Measurements from ENCODE around the gene PPP1R15B.

PPP1R15B gene

DNA sequence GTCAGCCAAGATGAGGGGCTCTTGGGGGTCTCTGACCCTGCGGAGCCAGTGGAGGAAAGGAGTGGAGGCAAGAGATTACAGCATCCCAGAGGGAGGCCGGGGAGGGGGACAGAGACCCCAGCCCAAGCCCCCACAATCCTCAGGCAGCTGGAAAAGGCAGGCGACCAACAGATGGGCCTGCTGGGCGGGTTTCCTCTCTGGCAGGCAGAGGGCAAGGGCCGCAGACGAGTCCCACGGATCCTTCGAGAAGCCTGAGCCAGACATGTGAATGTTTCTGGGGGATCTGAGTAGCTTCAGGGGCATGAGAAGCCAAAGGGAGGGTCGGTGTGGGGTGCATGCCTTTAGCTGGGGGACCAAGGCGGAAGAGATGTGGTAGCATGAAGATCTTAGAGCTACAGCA is 49.8 kb downstream of the PPP1R15B start:
- in situ Hi-C loops (cut with HindIII; ENCODE audit: low pct_ligation_motif_present, low sequenced_read_pairs), result loop anchor here (25.0 kb wide), 1 partner anchor 199 kb away; the partner anchor contains the start of genes ETNK2 and REN
- TF ChIP-seq, protein P1, sequence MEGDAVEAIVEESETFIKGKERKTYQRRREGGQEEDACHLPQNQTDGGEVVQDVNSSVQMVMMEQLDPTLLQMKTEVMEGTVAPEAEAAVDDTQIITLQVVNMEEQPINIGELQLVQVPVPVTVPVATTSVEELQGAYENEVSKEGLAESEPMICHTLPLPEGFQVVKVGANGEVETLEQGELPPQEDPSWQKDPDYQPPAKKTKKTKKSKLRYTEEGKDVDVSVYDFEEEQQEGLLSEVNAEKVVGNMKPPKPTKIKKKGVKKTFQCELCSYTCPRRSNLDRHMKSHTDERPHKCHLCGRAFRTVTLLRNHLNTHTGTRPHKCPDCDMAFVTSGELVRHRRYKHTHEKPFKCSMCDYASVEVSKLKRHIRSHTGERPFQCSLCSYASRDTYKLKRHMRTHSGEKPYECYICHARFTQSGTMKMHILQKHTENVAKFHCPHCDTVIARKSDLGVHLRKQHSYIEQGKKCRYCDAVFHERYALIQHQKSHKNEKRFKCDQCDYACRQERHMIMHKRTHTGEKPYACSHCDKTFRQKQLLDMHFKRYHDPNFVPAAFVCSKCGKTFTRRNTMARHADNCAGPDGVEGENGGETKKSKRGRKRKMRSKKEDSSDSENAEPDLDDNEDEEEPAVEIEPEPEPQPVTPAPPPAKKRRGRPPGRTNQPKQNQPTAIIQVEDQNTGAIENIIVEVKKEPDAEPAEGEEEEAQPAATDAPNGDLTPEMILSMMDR (IDR thresholded peaks at IDR 0.05; ENCODE audit: low read depth, low read length, missing control alignments), result no peak
- no peaks in the 10 kb centered on the region for H3K36me3 ChIP-seq (replicated peaks)
- H3K27me3 ChIP-seq (replicated peaks), result peaks cover 13% of the 10 kb centered on the region
- no peak overlapping the region for H3K4me3 ChIP-seq (ENCODE audit: low read depth, low read length)
- no peak overlapping the region for H3K27ac ChIP-seq
- DNase-seq, result no peak

DNA sequence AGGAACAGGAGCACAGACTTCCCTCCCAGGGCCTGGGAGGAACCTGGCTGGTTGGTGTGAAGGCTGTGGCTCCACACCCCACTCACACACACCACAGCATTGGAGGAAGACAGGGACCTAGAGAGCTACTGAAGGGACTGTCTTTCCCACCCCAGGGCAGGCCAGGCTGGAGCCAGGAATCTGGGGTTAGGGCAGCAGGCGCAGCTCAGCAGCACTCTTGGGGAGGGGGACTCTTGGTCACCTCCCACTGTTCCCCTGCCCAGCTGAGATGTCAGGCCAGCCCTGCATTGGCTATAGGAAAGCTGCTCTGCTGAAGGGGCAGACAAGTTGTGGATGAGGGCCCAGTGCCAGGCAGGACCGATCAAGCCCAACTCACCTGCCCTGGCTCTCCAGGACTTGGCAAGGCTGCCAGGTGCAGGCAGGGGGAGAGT is 50.3 kb downstream of the PPP1R15B start:
- in situ Hi-C loops (cut with HindIII; ENCODE audit: low pct_ligation_motif_present, low sequenced_read_pairs), result loop anchor here (25.0 kb wide), 1 partner anchor 199 kb away; the partner anchor contains the start of genes ETNK2 and REN
- Histone ChIP-seq H3K4me3 (ENCODE audit: low read depth, low read length) (no peak overlapping the region), H3K27ac (no peak overlapping the region), H3K27me3 (replicated peaks) (peaks cover 13% of the 10 kb centered on the region), H3K36me3 (replicated peaks) (no peaks in the 10 kb centered on the region)
- TF ChIP-seq, protein P1 (IDR thresholded peaks at IDR 0.05; ENCODE audit: low read depth, low read length, missing control alignments), result no peak
- DNase-seq, result no peak

DNA sequence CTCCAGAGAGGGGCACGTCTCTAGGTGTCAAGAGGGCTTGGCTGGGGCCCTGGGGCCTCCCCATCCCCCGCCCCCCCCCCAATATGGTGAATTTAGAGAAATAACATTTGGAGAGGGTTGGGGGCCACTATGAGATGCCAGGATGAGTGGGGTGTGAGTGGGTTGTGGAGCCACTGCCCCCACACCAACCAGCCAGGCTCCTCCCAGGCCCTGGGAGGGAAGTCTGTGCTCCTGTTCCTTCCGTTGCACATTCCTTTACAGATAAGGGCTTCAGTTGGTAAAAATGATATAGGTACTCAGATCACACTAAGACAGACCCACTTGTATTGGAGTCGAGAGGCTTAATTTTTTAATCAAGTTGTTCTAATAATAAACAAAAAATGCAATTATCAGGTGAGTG is 51.3 kb downstream of the PPP1R15B start:
- in situ Hi-C loops (cut with HindIII; ENCODE audit: low pct_ligation_motif_present, low sequenced_read_pairs), result loop anchor here (25.0 kb wide), 1 partner anchor 198 kb away; the partner anchor contains the start of genes ETNK2 and REN
- TF ChIP-seq, protein P1 (IDR thresholded peaks at IDR 0.05; ENCODE audit: low read depth, low read length, missing control alignments), result no peak
- H3K27me3 ChIP-seq (replicated peaks), result peaks cover 13% of the 10 kb centered on the region

DNA sequence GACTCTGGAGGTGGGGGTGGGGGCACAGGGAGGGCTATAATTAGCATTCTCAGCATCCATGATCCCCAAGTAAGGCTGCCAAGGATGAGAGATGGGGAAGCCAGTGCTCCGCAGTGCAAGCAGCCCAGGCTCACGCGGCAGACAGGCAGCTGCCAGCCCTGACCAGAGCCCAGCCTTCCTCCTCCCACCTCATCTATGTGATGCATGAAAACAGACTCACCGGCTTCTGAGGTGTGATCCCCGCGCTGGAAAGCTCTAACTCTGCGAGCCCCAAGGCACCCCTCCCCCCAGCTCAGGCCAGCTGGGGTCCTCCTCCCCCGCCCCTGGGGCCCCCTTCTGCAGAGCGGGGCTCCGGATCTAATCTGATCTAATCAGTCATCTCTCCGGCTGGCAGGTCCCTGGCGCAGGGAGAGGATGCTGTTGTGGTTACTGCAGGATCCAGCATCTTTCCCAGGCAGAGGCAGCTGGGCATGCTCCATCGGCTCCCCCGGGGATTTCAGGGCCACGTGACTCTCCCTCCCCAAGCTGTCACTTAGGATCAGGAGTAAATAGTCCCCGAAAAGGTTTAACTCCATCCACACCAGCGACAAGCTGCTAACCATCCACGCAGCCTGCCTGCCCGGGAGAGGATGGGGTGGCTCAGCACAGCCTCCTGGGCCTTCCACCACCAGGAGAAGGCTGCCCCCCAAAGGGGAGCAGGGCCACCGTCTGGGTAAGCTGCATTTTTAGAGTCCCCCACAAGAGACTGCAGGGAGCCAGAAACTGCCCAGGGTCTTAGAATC is 52.0 kb downstream of the PPP1R15B start, which contains the start of gene PLEKHA6:
Gene PLEKHA6 (minus strand): TSS at position 456 of the 782 bp plus-strand sequence. CDS start 86,202 bp downstream, outside the sequence.
- TF ChIP-seq, protein P1 (IDR thresholded peaks at IDR 0.05; ENCODE audit: low read depth, low read length, missing control alignments), result peak; percentile 53
- no peak within 1 kb of the TSS for H3K27ac ChIP-seq
- H3K27me3 ChIP-seq (replicated peaks), result peaks cover 13% of the 10 kb centered on the region
- no peak within 1 kb of the TSS for H3K4me3 ChIP-seq (ENCODE audit: low read depth, low read length)
- DNase-seq, result no peak
- in situ Hi-C loops (cut with HindIII; ENCODE audit: low pct_ligation_motif_present, low sequenced_read_pairs), result loop anchor here (25.0 kb wide), 1 partner anchor 197 kb away; the partner anchor contains the start of genes ETNK2 and REN
- H3K36me3 ChIP-seq (replicated peaks), result no peaks in the 10 kb centered on the region

More for the DNA sequence above, 51.3 kb downstream of the PPP1R15B start:
- H3K36me3 ChIP-seq (replicated peaks), result no peaks in the 10 kb centered on the region
- no peak for DNase-seq
- no peak overlapping the region for H3K27ac ChIP-seq
- no peak overlapping the region for H3K4me3 ChIP-seq (ENCODE audit: low read depth, low read length)

DNA sequence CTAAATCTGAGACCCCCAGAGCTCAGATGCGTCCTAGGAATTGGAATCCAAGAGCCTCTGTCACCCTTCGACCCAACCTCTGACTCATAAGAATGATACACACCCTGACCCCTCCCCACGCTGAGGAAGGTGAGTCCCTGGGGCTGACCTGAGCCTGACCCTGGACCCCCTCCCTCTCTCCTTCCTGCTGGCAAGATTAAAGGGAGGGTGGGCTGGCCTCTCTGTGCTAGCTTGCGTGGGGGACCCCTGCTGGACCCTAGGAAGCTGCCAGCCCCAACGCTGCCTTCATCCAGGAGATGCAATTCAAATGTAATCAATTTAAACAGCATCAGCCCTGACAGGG is 52.5 kb downstream of the PPP1R15B start:
- Histone ChIP-seq H3K4me3 (ENCODE audit: low read depth, low read length) (no peak overlapping the region), H3K36me3 (replicated peaks) (no peaks in the 10 kb centered on the region), H3K27me3 (replicated peaks) (peaks cover 13% of the 10 kb centered on the region), H3K27ac (no peak overlapping the region)
- in situ Hi-C loops (cut with HindIII; ENCODE audit: low pct_ligation_motif_present, low sequenced_read_pairs), result loop anchor here (25.0 kb wide), 1 partner anchor 197 kb away; the partner anchor contains the start of genes ETNK2 and REN
- no peak for DNase-seq
- TF ChIP-seq, protein P1 (IDR thresholded peaks at IDR 0.05; ENCODE audit: low read depth, low read length, missing control alignments), result no peak

Data from brain microvascular endothelial cell (primary cell).